ENCODE results near the gene SYNGR3. TPM values are rescaled to one million over a fixed set of nuclear protein-coding genes. Genes with fewer than 3 reads are reported as not detected.

The SYNGR3 gene
- total and polyA plus RNA-seq, 2 of the 13 experiments (the other 11 are each of a cell fraction or from before 2014, with no cell fraction given): 0.97 to 5.7 TPM

DNA sequence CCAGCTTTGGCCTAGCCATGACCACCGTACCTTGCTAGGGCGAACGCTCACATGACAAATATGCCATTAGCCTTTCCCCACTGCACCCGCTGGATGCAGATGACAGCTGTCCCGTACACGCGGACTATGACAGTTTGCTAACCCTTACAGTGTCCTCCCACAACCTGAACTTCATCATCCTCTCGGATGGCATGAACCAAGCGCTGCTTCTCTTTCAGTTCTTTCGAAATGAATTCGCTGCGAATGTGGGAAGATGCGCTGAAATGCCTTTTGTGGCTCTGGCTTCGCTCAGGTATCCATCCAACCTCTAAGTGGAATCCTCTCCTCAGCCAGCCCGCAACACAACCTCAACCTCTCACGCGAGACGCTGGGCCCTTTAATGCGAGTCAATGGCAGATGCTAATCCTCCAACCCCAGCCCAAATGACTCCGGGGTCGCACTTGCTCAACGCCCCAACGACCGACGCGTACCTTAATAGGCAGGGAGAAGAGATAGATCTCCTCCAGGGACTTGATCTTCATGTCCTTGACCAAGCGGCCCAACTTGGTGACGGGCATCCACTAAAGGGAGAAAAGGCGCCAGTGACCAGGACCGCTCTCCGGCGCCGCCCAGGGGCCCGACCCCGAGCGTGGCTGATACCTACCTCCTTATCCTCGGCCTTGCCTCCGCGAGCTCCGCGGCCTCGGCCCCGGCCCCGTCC, 25.8 kb upstream of the SYNGR3 start:
- H3K27ac ChIP-seq (ENCODE audit: extremely low read length, insufficient read depth, low read length): peak overlapping the region; percentile 88
- peak overlapping the region; percentile 84 to 94 (median 92) for H3K4me3 ChIP-seq (replicated peaks in 1 of 3; ENCODE audit: insufficient read depth in 1 of 3, low read depth in 2 of 3, low read length in 3 of 3)
- H3K27me3 ChIP-seq (ENCODE audit: control insufficient read depth in 1 of 2, insufficient read depth in 2 of 2, low read length in 2 of 2): no peaks in the 10 kb centered on the region; a peak in 1 of 5 replicates
- peaks cover 3 to 19% of the 10 kb centered on the region in 2 experiments; a peak in 3 of 5 replicates for H3K36me3 ChIP-seq (replicated peaks in 1 of 2; ENCODE audit: control insufficient read depth in 1 of 2, insufficient read depth in 2 of 2, low read length in 2 of 2)
- intact Hi-C loops (cut with micrococcal nuclease; ENCODE audit: unreplicated experiment): no loop called here
- BruUV-seq (replicated peaks): no TSS peak
- FAIRE-seq (no peak), DNase-seq (ENCODE audit: low spot score) (no peak), ATAC-seq (no peak)
- peak overlapping the region; percentile 92 for H3K9ac ChIP-seq (ENCODE audit: insufficient read depth, low read depth, low read length)
- no peak overlapping the region for H2AFZ ChIP-seq (ENCODE audit: low read length)
- in situ Hi-C loops (cut with HindIII; ENCODE audit: extremely low pct_ligation_motif_present, low pct_unique_long_range_greater_than_20kb): no loop called here
- peaks cover 43% of the 10 kb centered on the region for H3K79me2 ChIP-seq (ENCODE audit: insufficient read depth, low read length)
- WGBS (ENCODE audit: low lambda C conversion rate): 2% methylated on average over 29 of the region's 44 CpGs
- ChIA-PET CTCF (ENCODE audit: low intra/inter-chr PET ratio, low total read pairs) (no interaction called here), POLR2A (interaction anchor here (0.5 to 7.4 kb wide), 48 partner anchors 8 to 288 kb away, joined by 3 to 139 read pairs (median 8); partner anchors contain the start of genes ECI1, EME2, FAHD1 and GFER)
- peak overlapping the region; percentile 94 for H3K4me2 ChIP-seq (ENCODE audit: low read depth, low read length)
- H3K9me3 ChIP-seq (ENCODE audit: low read length): no peaks in the 10 kb centered on the region
- peaks cover 34% of the 10 kb centered on the region for H4K20me1 ChIP-seq (ENCODE audit: insufficient read depth, low read length)
- peaks cover 46% of the 10 kb centered on the region for H3K4me1 ChIP-seq (ENCODE audit: insufficient read depth, low read length)
- no peak for TF ChIP-seq THYN1 (CRISPR knock-in tag; IDR thresholded peaks at IDR 0.05; ENCODE audit: borderline replicate concordance, low read depth)
- TF ChIP-seq ZBTB7A (CRISPR knock-in tag; IDR thresholded peaks at IDR 0.05): no peak
- peak; percentile 68 for TF ChIP-seq ZNF781 (CRISPR knock-in tag; IDR thresholded peaks at IDR 0.05; ENCODE audit: borderline replicate concordance, not compliant biosample characterization)
- TF ChIP-seq ZSCAN30 (CRISPR knock-in tag; IDR thresholded peaks at IDR 0.05): no peak
- TF ChIP-seq SNAPC2 (CRISPR knock-in tag; IDR thresholded peaks at IDR 0.05): peak; percentile 85
- TF ChIP-seq, protein P1, sequence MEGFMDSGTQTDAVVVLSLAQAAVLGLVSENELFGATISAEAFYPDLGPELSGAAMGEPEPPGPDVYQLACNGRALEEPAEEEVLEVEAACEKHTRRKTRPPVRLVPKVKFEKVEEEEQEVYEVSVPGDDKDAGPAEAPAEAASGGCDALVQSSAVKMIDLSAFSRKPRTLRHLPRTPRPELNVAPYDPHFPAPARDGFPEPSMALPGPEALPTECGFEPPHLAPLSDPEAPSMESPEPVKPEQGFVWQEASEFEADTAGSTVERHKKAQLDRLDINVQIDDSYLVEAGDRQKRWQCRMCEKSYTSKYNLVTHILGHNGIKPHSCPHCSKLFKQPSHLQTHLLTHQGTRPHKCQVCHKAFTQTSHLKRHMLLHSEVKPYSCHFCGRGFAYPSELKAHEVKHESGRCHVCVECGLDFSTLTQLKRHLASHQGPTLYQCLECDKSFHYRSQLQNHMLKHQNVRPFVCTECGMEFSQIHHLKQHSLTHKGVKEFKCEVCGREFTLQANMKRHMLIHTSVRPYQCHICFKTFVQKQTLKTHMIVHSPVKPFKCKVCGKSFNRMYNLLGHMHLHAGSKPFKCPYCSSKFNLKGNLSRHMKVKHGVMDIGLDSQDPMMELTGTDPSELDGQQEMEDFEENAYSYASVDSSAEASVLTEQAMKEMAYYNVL (CRISPR knock-in tag; IDR thresholded peaks at IDR 0.05; ENCODE audit: borderline replicate concordance): no peak
- TF ChIP-seq KLF6 (CRISPR knock-in tag; IDR thresholded peaks at IDR 0.05): no peak
- no peak for TF ChIP-seq ZNF558 (CRISPR knock-in tag; IDR thresholded peaks at IDR 0.05; ENCODE audit: borderline replicate concordance)
- TF ChIP-seq ZNF335 (CRISPR knock-in tag; IDR thresholded peaks at IDR 0.05): 0 out of 2 replicates have a peak, but pooled peaks have one; percentile 2
- TF ChIP-seq HOXA7 (CRISPR knock-in tag; IDR thresholded peaks at IDR 0.05): 0 out of 2 replicates have a peak, but pooled peaks have one; percentile 56
- TF ChIP-seq ZNF557 (CRISPR knock-in tag; IDR thresholded peaks at IDR 0.05): no peak
- no peak for TF ChIP-seq SMARCC2 (IDR thresholded peaks at IDR 0.05)
- TF ChIP-seq THAP11 (CRISPR knock-in tag; IDR thresholded peaks at IDR 0.05): no peak
- TF ChIP-seq TRIM24 (CRISPR knock-in tag; IDR thresholded peaks at IDR 0.05): no peak
- TF ChIP-seq, protein P2, sequence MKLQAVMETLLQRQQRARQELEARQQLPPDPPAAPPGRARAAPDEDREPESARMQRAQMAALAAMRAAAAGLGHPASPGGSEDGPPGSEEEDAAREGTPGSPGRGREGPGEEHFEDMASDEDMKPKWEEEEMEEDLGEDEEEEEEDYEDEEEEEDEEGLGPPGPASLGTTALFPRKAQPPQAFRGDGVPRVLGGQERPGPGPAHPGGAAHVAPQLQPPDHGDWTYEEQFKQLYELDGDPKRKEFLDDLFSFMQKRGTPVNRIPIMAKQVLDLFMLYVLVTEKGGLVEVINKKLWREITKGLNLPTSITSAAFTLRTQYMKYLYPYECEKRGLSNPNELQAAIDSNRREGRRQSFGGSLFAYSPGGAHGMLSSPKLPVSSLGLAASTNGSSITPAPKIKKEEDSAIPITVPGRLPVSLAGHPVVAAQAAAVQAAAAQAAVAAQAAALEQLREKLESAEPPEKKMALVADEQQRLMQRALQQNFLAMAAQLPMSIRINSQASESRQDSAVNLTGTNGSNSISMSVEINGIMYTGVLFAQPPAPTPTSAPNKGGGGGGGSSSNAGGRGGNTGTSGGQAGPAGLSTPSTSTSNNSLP (IDR thresholded peaks at IDR 0.05; ENCODE audit: low read depth, low read length): no peak
- TF ChIP-seq PTBP1 (IDR thresholded peaks at IDR 0.05; ENCODE audit: low read depth, low read length, poor library complexity, severe bottlenecking): no peak
- no peak for TF ChIP-seq SRSF4 (IDR thresholded peaks at IDR 0.05; ENCODE audit: low read depth, low read length, poor library complexity, severe bottlenecking)
- TF ChIP-seq, protein P3, sequence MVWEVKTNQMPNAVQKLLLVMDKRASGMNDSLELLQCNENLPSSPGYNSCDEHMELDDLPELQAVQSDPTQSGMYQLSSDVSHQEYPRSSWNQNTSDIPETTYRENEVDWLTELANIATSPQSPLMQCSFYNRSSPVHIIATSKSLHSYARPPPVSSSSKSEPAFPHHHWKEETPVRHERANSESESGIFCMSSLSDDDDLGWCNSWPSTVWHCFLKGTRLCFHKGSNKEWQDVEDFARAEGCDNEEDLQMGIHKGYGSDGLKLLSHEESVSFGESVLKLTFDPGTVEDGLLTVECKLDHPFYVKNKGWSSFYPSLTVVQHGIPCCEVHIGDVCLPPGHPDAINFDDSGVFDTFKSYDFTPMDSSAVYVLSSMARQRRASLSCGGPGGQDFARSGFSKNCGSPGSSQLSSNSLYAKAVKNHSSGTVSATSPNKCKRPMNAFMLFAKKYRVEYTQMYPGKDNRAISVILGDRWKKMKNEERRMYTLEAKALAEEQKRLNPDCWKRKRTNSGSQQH (CRISPR knock-in tag; IDR thresholded peaks at IDR 0.05; ENCODE audit: low read depth): 0 out of 2 replicates have a peak, but pooled peaks have one; percentile 29

Data from HepG2 (cell line).